GM18526 (cell line): Measurements from ENCODE around the gene SAMD8.

ENCODE experiments used
- POLR2A ChIP-seq: IDR thresholded peaks from 3 replicates; pipeline ENCODE4 v1.6.1; 2011; ENCODE audit not compliant: insufficient read length; ENCODE audit errors: extremely low read depth

The SAMD8 gene

GRCh38 chr10:75111365-75111906, at the start of gene SAMD8:
TSS of gene SAMD8 (plus strand) at chr10:75111656. CDS start at chr10:75150529, 38,873 bp downstream.
- TF ChIP-seq POLR2A = peak; percentile 81

GRCh38 chr10:75061709-75062505, 49.5 kb upstream of the SAMD8 start:
- TF ChIP-seq POLR2A = no peak

- TF ChIP-seq POLR2A = no peak
Observed at GRCh38 chr10:75062506-75063299, 48.8 kb upstream of the SAMD8 start.

- TF ChIP-seq POLR2A = no peak
Observed at GRCh38 chr10:75063461-75064230, 47.8 kb upstream of the SAMD8 start.

GRCh38 chr10:75065076-75065475, 46.4 kb upstream of the SAMD8 start:
- no peak for TF ChIP-seq POLR2A

GRCh38 chr10:75066271-75066670, 45.2 kb upstream of the SAMD8 start:
- TF ChIP-seq POLR2A = no peak

- TF ChIP-seq POLR2A = no peak
Observed at GRCh38 chr10:75067272-75067671, 44.2 kb upstream of the SAMD8 start.

GRCh38 chr10:75068523-75068922, 42.9 kb upstream of the SAMD8 start:
- no peak for TF ChIP-seq POLR2A

- no peak for TF ChIP-seq POLR2A
Observed at GRCh38 chr10:75070476-75070875, 41.0 kb upstream of the SAMD8 start.

GRCh38 chr10:75070961-75071428, 40.5 kb upstream of the SAMD8 start:
- no peak for TF ChIP-seq POLR2A

- TF ChIP-seq POLR2A = no peak
Observed at GRCh38 chr10:75071756-75072155, 39.7 kb upstream of the SAMD8 start.

GRCh38 chr10:75072727-75073126, 38.7 kb upstream of the SAMD8 start:
- TF ChIP-seq POLR2A = no peak

GRCh38 chr10:75073442-75073841, 38.0 kb upstream of the SAMD8 start:
- TF ChIP-seq POLR2A = no peak

- no peak for TF ChIP-seq POLR2A
Observed at GRCh38 chr10:75074711-75075445, 36.6 kb upstream of the SAMD8 start.
